K562 (cell line): Measurements from ENCODE around the gene RSPH9. TPM values are rescaled to one million over a fixed set of nuclear protein-coding genes. Genes with fewer than 3 reads are reported as not detected.
A peak's percentile ranks its signal among the peaks of the same experiment; 100 is the strongest.

Experiments used
- BHLHE40 ChIP-seq: IDR thresholded peaks from 2 replicates; pipeline ENCODE4 v1.6.1; 2011; ENCODE audit warnings: low read length, improper control_type of control experiment
- ETV6 ChIP-seq, 3 experiments: fragments of 150-350 bp in 1 of 3; sonication (generic) in 1 of 3; formaldehyde crosslinking in 1 of 3; IDR thresholded peaks; 2 replicates each; pipeline versions ENCODE4 v1.6.1 to v1.8.0; 2014 to 2022; ENCODE audit warnings: borderline replicate concordance in 2 of 3, low read depth in 2 of 3, antibody characterized with exemption in 1 of 3, low read length in 1 of 3, mild to moderate bottlenecking in 1 of 3, missing genetic modification reagents in 1 of 3
- FOXJ3 ChIP-seq: sonication (generic); formaldehyde crosslinking; IDR thresholded peaks from 2 replicates; pipeline ENCODE4 v1.4.0; 2020; ENCODE audit warnings: mild to moderate bottlenecking, missing genetic modification reagents
- FOXM1 ChIP-seq, 2 experiments: fragments of 450-650 bp in 1 of 2; sonication (generic) in 1 of 2; formaldehyde crosslinking in 1 of 2; IDR thresholded peaks; 2 replicates each; pipeline versions ENCODE4 v1.6.1 to v1.9.0; 2017 to 2022; ENCODE audit warnings: low read depth in 2 of 2, mild to moderate bottlenecking in 2 of 2, missing genetic modification reagents in 1 of 2, moderate library complexity in 1 of 2
- GATAD2B ChIP-seq: fragments of 450-650 bp; IDR thresholded peaks from 2 replicates; pipeline ENCODE4 v1.6.1; 2017; ENCODE audit warnings: mild to moderate bottlenecking, borderline replicate concordance
- HDAC3 ChIP-seq: fragments of 450-650 bp; IDR thresholded peaks from 2 replicates; pipeline ENCODE4 v1.6.1; 2018; ENCODE audit warnings: borderline replicate concordance, mild to moderate bottlenecking, moderate library complexity; ENCODE audit not compliant: partially characterized antibody
- HDAC8 ChIP-seq: fragments of 450-650 bp; IDR thresholded peaks from 2 replicates; pipeline ENCODE4 v1.6.1; 2016; ENCODE audit warnings: mild to moderate bottlenecking, missing genetic modification characterization, moderate library complexity, missing compliant biosample characterization
- HIVEP1 ChIP-seq: fragments of 250-450 bp; sonication (Bioruptor Pico); IDR thresholded peaks from 2 replicates; pipeline ENCODE4 v1.4.0; 2020; ENCODE audit warnings: mild to moderate bottlenecking
- LARP7 ChIP-seq: fragments of 450-650 bp; IDR thresholded peaks from 2 replicates; pipeline ENCODE4 v1.6.1; 2016
- MITF ChIP-seq: IDR thresholded peaks from 2 replicates; pipeline ENCODE4 v1.6.1; 2014; ENCODE audit warnings: antibody characterized with exemption
- POLR2B ChIP-seq: fragments of 450-650 bp; IDR thresholded peaks from 2 replicates; pipeline ENCODE4 v1.6.1; 2018; ENCODE audit warnings: low read depth; ENCODE audit not compliant: partially characterized antibody
- POLR2H ChIP-seq: IDR thresholded peaks from 2 replicates; pipeline ENCODE4 v1.6.1; 2016; ENCODE audit warnings: missing genetic modification characterization, low read depth, mild to moderate bottlenecking, control low read depth, missing compliant biosample characterization, moderate library complexity
- PURB ChIP-seq: sonication (generic); formaldehyde crosslinking; IDR thresholded peaks from 2 replicates; pipeline ENCODE4 v1.9.0; 2021; ENCODE audit warnings: low read depth, mild to moderate bottlenecking, missing genetic modification reagents
- TFAP4 ChIP-seq: sonication (generic); formaldehyde crosslinking; IDR thresholded peaks from 2 replicates; pipeline ENCODE4 v1.8.0; 2022; ENCODE audit warnings: missing genetic modification reagents, mild to moderate bottlenecking, moderate library complexity, borderline replicate concordance
- THRAP3 ChIP-seq: fragments of 450-650 bp; IDR thresholded peaks from 2 replicates; pipeline ENCODE4 v1.6.1; 2016; ENCODE audit warnings: mild to moderate bottlenecking, inconsistent platforms, borderline replicate concordance
- ZNF133 ChIP-seq: fragments of 250-450 bp; sonication (Bioruptor Pico); IDR thresholded peaks from 2 replicates; pipeline ENCODE4 v1.4.0; 2020; ENCODE audit warnings: mild to moderate bottlenecking
- ZNF57 ChIP-seq: fragments of 450-650 bp; formaldehyde crosslinking; IDR thresholded peaks from 2 replicates; pipeline ENCODE4 v1.4.0; 2020; ENCODE audit warnings: mild to moderate bottlenecking, moderate library complexity
- ZNF584 ChIP-seq: fragments of 200-800 bp; sonication (Bioruptor generic); IDR thresholded peaks from 2 replicates; pipeline ENCODE4 v1.6.1; 2016; ENCODE audit warnings: low read depth, mild to moderate bottlenecking, missing genetic modification characterization, missing compliant biosample characterization
- ZNF609 ChIP-seq: sonication (generic); formaldehyde crosslinking; IDR thresholded peaks from 2 replicates; pipeline ENCODE4 v1.8.1; 2023; ENCODE audit warnings: missing genetic modification reagents, mild to moderate bottlenecking, borderline replicate concordance
- ZNF76 ChIP-seq: fragments of 250-450 bp; sonication (Bioruptor Pico); IDR thresholded peaks from 2 replicates; pipeline ENCODE4 v1.4.0; 2020; ENCODE audit warnings: mild to moderate bottlenecking, moderate library complexity, borderline replicate concordance
- ZNF77 ChIP-seq: fragments of 250-450 bp; sonication (Bioruptor Pico); IDR thresholded peaks from 2 replicates; pipeline ENCODE4 v1.5.0; 2020
- polyA plus RNA-seq, 8 experiments: library from polyadenylated mRNA; depleted of rRNA in 4 of 8; stranded (reverse) in 5 of 8; unstranded in 3 of 8; fragments of >200 nt; fragmentation: Nextera tagmentation in 2 of 8; fragmentation: Illumina TruSeq in 1 of 8; extraction: Ambion mirVana in 2 of 8; extraction: Trizol in 1 of 8; gene quantifications; 2 replicates each; pipeline versions ENCODE4 v1.2.1 to v1.2.3, GENCODE V29; 2011 to 2014; ENCODE audit warnings: inconsistent platforms in 1 of 8, missing spikeins in 1 of 8
- total RNA-seq, 7 experiments: library from RNA; depleted of rRNA in 6 of 7; stranded (reverse); fragments of >200 nt in 6 of 7; fragmentation: Illumina TruSeq in 2 of 7; extraction: Trizol in 2 of 7; gene quantifications; 2 replicates each; pipeline versions ENCODE4 v1.2.1 to v1.2.3, GENCODE V29; 2011 to 2021; ENCODE audit warnings: low replicate concordance in 1 of 7

The RSPH9 gene
- total and polyA plus RNA-seq, 9 of the 15 experiments (the other 6 are each of a cell fraction or from before 2014, with no cell fraction given), result 0.05 to 0.60 (median 0.39) TPM; not detected in 6

GRCh38 chr6:43628393-43629103, 16.3 kb upstream of the RSPH9 start (continued):
- TF ChIP-seq POLR2B, result peak; percentile 96
- TF ChIP-seq POLR2H (tag), result no peak
- TF ChIP-seq ZNF76 (CRISPR knock-in tag), result no peak; the same call in 1 of the 2 replicates
- no peak; a peak in 1 of 4 replicates for TF ChIP-seq ETV6 (IDR thresholded peaks at IDR 0.05; ENCODE audit: borderline replicate concordance in 1 of 2, low read depth in 2 of 2, low read length in 1 of 2)
- no peak for TF ChIP-seq ETV6 (CRISPR knock-in tag; IDR thresholded peaks at IDR 0.05; ENCODE audit: borderline replicate concordance)
- TF ChIP-seq GATAD2B, result no peak
- TF ChIP-seq HDAC8 (tag), result peak; percentile 88; the same call in 1 of the 2 replicates
- no peak for TF ChIP-seq ZNF133 (CRISPR knock-in tag)
- no peak for TF ChIP-seq FOXJ3
- 0 out of 2 replicates have a peak, but pooled peaks have one; percentile 72 for TF ChIP-seq ZNF609 (CRISPR knock-in tag)
- peak; percentile 92; the same call in 1 of the 2 replicates for TF ChIP-seq THRAP3
- TF ChIP-seq TFAP4, result peak; percentile 31
- TF ChIP-seq ZNF57 (CRISPR knock-in tag), result no peak
- TF ChIP-seq MITF, result no peak
- TF ChIP-seq ZNF77 (CRISPR knock-in tag), result no peak
- no peak for TF ChIP-seq PURB (CRISPR knock-in tag)
- peak; percentile 68 for TF ChIP-seq BHLHE40
- TF ChIP-seq HDAC3, result no peak
- TF ChIP-seq HIVEP1 (CRISPR knock-in tag), result no peak
- TF ChIP-seq ZNF584, result no peak
- peak; percentile 67; the same call in 1 of the 2 replicates for TF ChIP-seq LARP7
- no peak for TF ChIP-seq FOXM1 (IDR thresholded peaks at IDR 0.05; ENCODE audit: low read depth)
- TF ChIP-seq FOXM1 (CRISPR knock-in tag; IDR thresholded peaks at IDR 0.05; ENCODE audit: low read depth), result no peak
